HG02798 (cell line): ENCODE data around the gene BCL7C.
A peak's percentile ranks its signal among the peaks of the same experiment; 100 is the strongest.
"Not testable (repeated sequence)": the region's sequence is repeated elsewhere in the genome, so short reads cannot be mapped to it uniquely, and the experiment has no call there.

Experiments
- ATAC-seq: cut with Tn5 transposase; IDR thresholded peaks from one replicate; pipeline ENCODE4 v1.9.1; 2021; ENCODE audit warnings: mild to moderate bottlenecking; ENCODE audit not compliant: unreplicated experiment, poor library complexity

BCL7C gene

GRCh38 chr16:30893744-30894539 is at the start of gene BCL7C:
Gene BCL7C (minus strand): TSS chr16:30894077. CDS start chr16:30893944, 133 bp downstream.
- ATAC-seq: peak; percentile 85

GRCh38 chr16:30942426-30942806 is 48.5 kb upstream of the BCL7C start:
- ATAC-seq: no peak

- ATAC-seq: peak; percentile 91
These were observed 47.9 kb upstream of the BCL7C start for GRCh38 chr16:30941600-30942425.

GRCh38 chr16:30939571-30939970 is 45.7 kb upstream of the BCL7C start:
- ATAC-seq: not testable (repeated sequence)

GRCh38 chr16:30937692-30938091 is 43.8 kb upstream of the BCL7C start:
- ATAC-seq: no peak

- ATAC-seq: no peak
These were observed 41.1 kb upstream of the BCL7C start for GRCh38 chr16:30934827-30935557.

GRCh38 chr16:30931068-30931650 is 37.3 kb upstream of the BCL7C start:
- ATAC-seq: no peak

- no peak for ATAC-seq
These were observed 36.3 kb upstream of the BCL7C start for GRCh38 chr16:30930160-30930571.

GRCh38 chr16:30929167-30929566 is 35.3 kb upstream of the BCL7C start:
- no peak for ATAC-seq

GRCh38 chr16:30928390-30928789 is 34.5 kb upstream of the BCL7C start:
- ATAC-seq: no peak

GRCh38 chr16:30927789-30928378 is 34.0 kb upstream of the BCL7C start:
- no peak for ATAC-seq

GRCh38 chr16:30926937-30927788 is 33.3 kb upstream of the BCL7C start:
- no peak for ATAC-seq

- ATAC-seq: no peak
These were observed 32.3 kb upstream of the BCL7C start for GRCh38 chr16:30925995-30926811.

- ATAC-seq: no peak
These were observed 31.7 kb upstream of the BCL7C start for GRCh38 chr16:30925632-30925987.

GRCh38 chr16:30924913-30925631 is 31.2 kb upstream of the BCL7C start:
- ATAC-seq: no peak

GRCh38 chr16:30924076-30924912 is 30.4 kb upstream of the BCL7C start:
- no peak for ATAC-seq

- ATAC-seq: no peak
These were observed 29.7 kb upstream of the BCL7C start, which contains the start of gene FBXL19 for GRCh38 chr16:30923554-30924075. Gene FBXL19 (plus strand): TSS chr16:30923572. CDS start chr16:30925755, 2,183 bp downstream.
